Ishikawa (cell line): ENCODE measurements around the gene S100A10.

Experiments used
- CEBPB ChIP-seq: IDR thresholded peaks from 2 replicates; pipeline ENCODE4 v1.6.1; 2012
- CREB1 ChIP-seq: IDR thresholded peaks from 2 replicates; pipeline ENCODE4 v1.6.1; 2012; ENCODE audit warnings: low read depth
- EGR1 ChIP-seq: IDR thresholded peaks from 2 replicates; pipeline ENCODE4 v1.6.1; 2012
- EP300 ChIP-seq: IDR thresholded peaks from 2 replicates; pipeline ENCODE4 v1.6.1; 2012; ENCODE audit warnings: borderline replicate concordance
- FOXM1 ChIP-seq: IDR thresholded peaks from 2 replicates; pipeline ENCODE4 v1.6.1; 2012; ENCODE audit warnings: low read depth, borderline replicate concordance
- NFIC ChIP-seq: IDR thresholded peaks from 2 replicates; pipeline ENCODE4 v1.6.1; 2012
- RAD21 ChIP-seq: IDR thresholded peaks from 2 replicates; pipeline ENCODE4 v1.6.1; 2012; ENCODE audit warnings: low read depth
- REST ChIP-seq: IDR thresholded peaks from 2 replicates; pipeline ENCODE4 v1.6.1; 2012; ENCODE audit warnings: low read depth, mild to moderate bottlenecking
- TAF1 ChIP-seq: IDR thresholded peaks from 2 replicates; pipeline ENCODE4 v1.6.1; 2012; ENCODE audit warnings: low read depth, mild to moderate bottlenecking
- TCF12 ChIP-seq: IDR thresholded peaks from 2 replicates; pipeline ENCODE4 v1.6.1; 2012; ENCODE audit warnings: low read depth
- TEAD4 ChIP-seq: IDR thresholded peaks from 2 replicates; pipeline ENCODE4 v1.6.1; 2012
- USF1 ChIP-seq: IDR thresholded peaks from 2 replicates; pipeline ENCODE4 v1.6.1; 2012
- YY1 ChIP-seq: IDR thresholded peaks from 2 replicates; pipeline ENCODE4 v1.6.1; 2012; ENCODE audit warnings: low read depth
- ZBTB7A ChIP-seq: IDR thresholded peaks from 2 replicates; pipeline ENCODE4 v1.6.1; 2012; ENCODE audit warnings: low read depth
- TF ChIP-seq, protein P1 (sequence below): IDR thresholded peaks from 2 replicates; pipeline ENCODE4 v1.6.1; 2012

S100A10 gene

GRCh38 chr1:152007047-152007446 lies 13.4 kb upstream of the S100A10 start:
- no peak for TF ChIP-seq FOXM1
- TF ChIP-seq, protein P1, sequence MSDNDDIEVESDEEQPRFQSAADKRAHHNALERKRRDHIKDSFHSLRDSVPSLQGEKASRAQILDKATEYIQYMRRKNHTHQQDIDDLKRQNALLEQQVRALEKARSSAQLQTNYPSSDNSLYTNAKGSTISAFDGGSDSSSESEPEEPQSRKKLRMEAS, result no peak
- no peak for TF ChIP-seq TAF1
- TF ChIP-seq YY1, result no peak
- TF ChIP-seq EP300, result no peak
- no peak for TF ChIP-seq TCF12
- TF ChIP-seq ZBTB7A, result no peak

GRCh38 chr1:152005360-152005912 lies 11.8 kb upstream of the S100A10 start:
- TF ChIP-seq FOXM1 (no peak), TCF12 (no peak), TEAD4 (no peak), REST (no peak), NFIC (no peak), EP300 (no peak), CREB1 (no peak), ZBTB7A (no peak), YY1 (no peak)

- TF ChIP-seq EP300 (no peak), RAD21 (peak; percentile 21; the same call in 1 of the 2 replicates)
Observed at GRCh38 chr1:152003846-152004442, 10.3 kb upstream of the S100A10 start.

DNA sequence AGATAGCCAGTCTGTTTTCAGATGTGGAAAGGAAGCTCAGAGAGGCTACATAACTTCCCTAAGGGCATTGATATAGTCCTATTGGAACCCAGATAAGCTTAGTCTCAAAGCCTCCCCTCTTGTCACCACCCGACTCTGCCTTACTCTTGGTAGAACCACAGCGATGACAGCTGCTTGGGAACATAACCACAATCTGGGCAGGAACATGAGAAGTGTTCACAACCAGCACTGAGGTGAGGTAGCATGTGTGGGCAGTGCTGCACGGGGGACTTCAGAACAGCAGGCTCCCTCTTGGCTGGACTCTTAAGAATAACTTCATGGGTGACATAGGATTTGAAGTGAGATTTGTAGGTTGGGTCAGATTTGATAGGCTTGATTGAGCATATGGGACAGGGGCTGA lies 9.3 kb upstream of the S100A10 start:
- TF ChIP-seq CEBPB (no peak), FOXM1 (no peak), REST (no peak), CREB1 (no peak)
- TF ChIP-seq, protein P1, result no peak

DNA sequence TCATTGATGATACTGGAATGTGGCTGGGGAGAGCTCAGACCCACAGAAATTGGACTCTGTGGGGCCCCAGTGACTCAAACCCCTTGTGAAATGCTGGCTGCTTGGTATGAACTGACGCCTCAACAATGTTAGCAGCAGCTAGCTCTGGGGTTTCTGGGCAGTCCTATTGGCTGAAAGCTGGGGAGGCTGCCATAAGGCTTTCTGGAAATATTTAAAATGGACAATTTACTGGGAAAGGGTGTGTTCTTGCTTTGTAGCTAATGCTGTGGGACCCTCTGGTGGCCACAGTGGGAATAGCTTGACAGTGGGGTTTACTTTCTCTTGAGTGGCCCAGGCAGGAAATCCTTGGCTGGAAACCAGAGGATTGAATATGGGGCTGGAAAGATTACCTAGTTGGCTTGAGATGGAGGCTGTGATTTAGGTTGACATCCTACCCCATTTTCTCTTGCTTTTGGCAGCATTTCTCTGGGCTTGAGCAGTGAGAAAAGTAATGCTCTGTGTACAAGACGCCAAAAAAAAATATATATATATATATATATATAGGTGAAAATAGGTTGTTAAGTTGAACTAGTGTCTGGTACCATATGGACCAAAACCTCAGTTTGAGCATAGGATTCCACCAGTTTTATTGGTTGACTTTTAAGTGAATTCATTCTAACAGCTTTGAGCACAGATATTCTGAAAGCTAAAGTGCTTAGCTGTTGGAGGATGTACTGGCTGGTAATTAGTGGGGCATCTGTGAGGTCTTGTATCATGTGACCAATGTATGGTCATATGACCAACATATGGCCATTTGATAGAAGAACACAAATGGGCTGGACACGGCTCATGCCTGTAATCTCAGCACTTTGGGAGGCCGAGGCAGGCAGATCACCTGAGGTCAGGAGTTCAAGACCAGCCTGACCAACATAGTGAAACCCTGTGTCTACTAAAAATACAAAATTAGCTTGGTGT lies 8.2 kb upstream of the S100A10 start:
- 0 out of 2 replicates have a peak, but pooled peaks have one; percentile 12 for TF ChIP-seq TCF12
- 0 out of 2 replicates have a peak, but pooled peaks have one; percentile 3 for TF ChIP-seq EP300
- no peak for TF ChIP-seq CREB1
- TF ChIP-seq EGR1, result no peak
- TF ChIP-seq USF1, result 0 out of 2 replicates have a peak, but pooled peaks have one; percentile 33
- TF ChIP-seq RAD21, result peak; percentile 96
- TF ChIP-seq, protein P1, result 0 out of 2 replicates have a peak, but pooled peaks have one; percentile 5

DNA sequence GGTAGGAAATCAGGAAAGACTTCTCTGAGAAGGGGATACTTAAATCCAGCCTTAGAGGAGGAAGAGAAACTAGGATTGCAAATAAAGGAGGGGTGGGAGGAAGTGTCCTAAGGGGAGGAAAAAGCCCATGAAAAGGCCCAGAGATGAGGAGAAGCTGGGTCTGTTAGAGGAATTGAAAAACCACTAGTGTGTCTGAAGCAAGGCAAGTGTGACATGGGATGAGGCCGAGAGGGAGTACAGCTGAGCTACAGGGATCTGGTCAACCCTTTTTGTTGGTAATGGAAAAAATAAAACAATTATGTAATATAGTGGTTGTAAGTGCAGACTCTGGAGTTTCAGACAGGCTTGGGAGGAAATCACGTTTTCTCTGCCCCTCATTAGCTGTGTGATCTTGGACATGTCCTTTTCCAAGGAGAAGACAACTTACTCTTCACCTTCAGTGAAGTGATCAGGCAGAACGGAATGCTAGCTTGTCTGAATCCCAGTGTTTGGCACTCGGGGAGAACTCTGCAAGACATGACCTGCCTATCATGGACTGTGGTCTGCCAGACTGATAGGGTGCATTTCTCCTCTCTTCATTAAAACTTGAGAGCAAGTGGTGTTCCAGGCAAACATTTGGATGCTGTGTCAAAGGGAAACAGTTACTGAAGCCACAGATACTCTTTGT lies 7.4 kb upstream of the S100A10 start:
- TF ChIP-seq EP300 (no peak; the same call in 1 of the 2 replicates), YY1 (no peak), FOXM1 (no peak), TAF1 (no peak), NFIC (no peak), REST (no peak)
- TF ChIP-seq, protein P1, result 0 out of 2 replicates have a peak, but pooled peaks have one; percentile 6
